ENCODE measurements around the gene ZBED4.
"Not testable (repeated sequence)": the region's sequence is repeated elsewhere in the genome, so short reads cannot be mapped to it uniquely, and the experiment has no call there.

ZBED4 gene

GRCh38 chr22:49852898-49853894 is at the start of gene ZBED4:
Gene ZBED4, plus strand, starts transcription at chr22:49853844. Its CDS starts 29,819 bp downstream, at chr22:49883663.
- DNase-seq (ENCODE audit: low spot score), result peak; percentile 98

GRCh38 chr22:49807129-49807528 is 46.5 kb upstream of the ZBED4 start:
- DNase-seq (ENCODE audit: low spot score), result no peak

- peak; percentile 45 for DNase-seq (ENCODE audit: low spot score)
Observed at GRCh38 chr22:49807780-49808708, 45.6 kb upstream of the ZBED4 start.

DNA sequence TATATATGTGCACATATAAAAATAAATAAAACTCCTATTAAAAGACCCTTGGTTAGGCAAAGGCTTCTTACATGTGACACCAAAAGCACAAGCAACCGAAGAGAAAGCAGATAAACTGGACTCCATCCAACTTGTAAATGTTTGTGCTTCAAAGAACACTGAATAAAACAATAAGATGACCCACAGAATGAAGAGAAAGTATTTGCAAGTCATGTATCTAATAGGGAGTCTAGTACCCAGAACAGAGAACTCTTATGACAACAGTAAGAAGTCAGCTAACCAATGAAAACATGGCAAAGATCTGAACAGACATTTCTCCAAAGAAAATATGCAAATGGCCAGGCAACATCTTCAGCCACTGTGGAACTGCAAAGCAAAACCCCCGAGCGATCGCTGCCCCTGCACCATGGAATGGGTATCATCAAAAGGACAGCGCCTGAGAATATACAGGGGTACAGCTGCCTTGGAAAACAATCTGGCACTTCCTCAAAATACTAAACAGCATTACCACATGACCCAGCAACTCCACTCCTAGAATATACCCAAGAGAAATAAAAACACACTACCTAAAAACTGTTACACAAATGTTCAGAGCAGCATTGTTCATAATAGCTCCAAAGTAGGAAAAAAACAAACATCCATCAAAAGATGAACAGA is 43.2 kb upstream of the ZBED4 start:
- DNase-seq (ENCODE audit: low spot score), result no peak

- no peak for DNase-seq (ENCODE audit: low spot score)
Observed at GRCh38 chr22:49811020-49811791, 42.4 kb upstream of the ZBED4 start.

GRCh38 chr22:49812838-49813237 is 40.8 kb upstream of the ZBED4 start:
- no peak for DNase-seq (ENCODE audit: low spot score)

DNA sequence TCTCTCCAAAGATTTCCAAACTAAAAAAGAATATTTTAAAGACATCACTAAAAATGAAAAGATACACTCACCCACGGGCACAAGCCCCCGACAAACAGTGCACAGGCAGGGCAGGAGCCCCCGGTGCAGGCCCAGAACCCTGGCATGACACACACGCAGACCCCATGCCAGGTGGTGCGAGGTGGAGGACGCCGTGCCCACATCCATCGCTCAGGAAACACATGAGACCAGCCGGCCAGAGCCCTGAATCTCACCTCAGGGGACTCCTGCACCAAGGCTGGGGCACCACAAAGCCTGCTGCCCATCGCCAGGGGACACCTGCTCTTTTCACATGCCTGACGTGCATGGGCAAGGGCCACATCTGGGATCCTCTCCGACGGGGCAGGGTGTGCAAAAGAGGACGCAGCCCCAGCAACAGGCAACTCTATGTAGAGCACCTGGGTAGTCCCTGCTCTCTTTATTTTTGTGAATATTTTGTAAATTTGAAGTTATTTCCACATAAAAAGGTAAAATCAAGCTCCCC is 39.4 kb upstream of the ZBED4 start:
- DNase-seq (ENCODE audit: low spot score), result no peak

DNA sequence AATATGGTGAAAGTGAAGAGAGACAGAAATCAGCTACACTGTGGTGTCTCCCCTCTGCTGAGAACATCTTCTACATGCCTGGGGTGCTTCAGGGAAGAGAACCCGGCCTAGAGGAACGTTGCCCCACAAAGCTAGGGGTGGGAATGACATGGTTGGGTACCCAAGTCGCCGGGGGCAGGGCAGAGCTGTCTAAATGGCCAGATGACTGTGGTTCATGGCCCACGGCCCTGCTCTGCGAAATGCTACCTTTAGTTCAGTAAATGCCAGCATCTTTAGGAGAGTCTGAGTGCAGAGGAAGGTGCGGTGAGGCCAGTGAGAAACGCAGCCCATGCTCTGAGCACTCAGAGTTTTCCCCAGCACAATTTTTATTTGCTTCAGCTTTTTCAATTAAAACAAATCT is 38.8 kb upstream of the ZBED4 start:
- no peak for DNase-seq (ENCODE audit: low spot score)

DNA sequence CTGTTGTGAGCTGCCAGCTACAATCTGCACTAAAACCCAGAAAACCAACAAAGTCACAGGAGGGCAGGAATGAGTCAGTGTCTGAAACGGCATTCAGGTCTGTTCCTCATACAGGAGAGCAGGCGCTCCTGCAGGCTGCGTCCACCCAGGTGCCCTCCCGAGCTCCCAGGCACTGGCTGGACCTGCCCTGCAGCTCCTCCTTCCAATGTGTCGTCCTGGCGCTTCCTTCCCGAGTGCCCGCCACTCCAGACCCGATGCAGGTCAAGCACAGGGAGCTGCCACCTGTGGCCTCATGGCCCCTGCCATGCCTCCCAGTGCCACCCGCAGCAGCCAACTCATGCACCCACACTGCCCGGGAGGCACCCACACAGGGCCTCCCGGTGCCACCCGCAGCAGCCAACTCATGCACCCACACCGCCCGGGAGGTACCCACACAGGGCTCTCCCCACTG is 38.0 kb upstream of the ZBED4 start:
- DNase-seq (ENCODE audit: low spot score), result no peak

- no peak for DNase-seq (ENCODE audit: low spot score)
Observed at GRCh38 chr22:49817359-49817758, 36.3 kb upstream of the ZBED4 start.

GRCh38 chr22:49820984-49821383 is 32.7 kb upstream of the ZBED4 start:
- DNase-seq (ENCODE audit: low spot score), result no peak

DNA sequence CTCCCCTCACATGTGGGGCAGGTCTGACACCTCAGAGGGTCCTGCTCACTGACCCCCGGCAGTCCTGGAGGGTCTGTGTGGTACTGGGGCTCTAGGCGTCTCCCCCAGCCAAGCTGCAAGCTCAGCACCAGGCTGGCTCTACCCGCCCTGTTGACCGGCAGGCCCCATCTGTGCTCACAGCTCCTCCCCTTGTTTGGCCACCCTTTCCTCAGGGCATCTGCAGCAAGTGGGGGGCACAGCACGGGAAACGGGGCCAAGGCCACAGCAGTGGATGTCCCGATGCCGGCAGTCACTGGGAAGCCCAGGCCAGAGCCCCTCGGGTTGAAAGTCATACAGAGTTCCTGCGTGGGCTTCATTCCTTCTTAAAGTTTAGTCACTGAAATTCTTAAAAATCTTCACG is 31.9 kb upstream of the ZBED4 start:
- DNase-seq (ENCODE audit: low spot score), result not testable (repeated sequence)

- DNase-seq (ENCODE audit: low spot score), result no peak
Observed at GRCh38 chr22:49823289-49824045, 30.2 kb upstream of the ZBED4 start.

- DNase-seq (ENCODE audit: low spot score), result no peak
Observed at GRCh38 chr22:49824185-49824925, 29.3 kb upstream of the ZBED4 start.

DNA sequence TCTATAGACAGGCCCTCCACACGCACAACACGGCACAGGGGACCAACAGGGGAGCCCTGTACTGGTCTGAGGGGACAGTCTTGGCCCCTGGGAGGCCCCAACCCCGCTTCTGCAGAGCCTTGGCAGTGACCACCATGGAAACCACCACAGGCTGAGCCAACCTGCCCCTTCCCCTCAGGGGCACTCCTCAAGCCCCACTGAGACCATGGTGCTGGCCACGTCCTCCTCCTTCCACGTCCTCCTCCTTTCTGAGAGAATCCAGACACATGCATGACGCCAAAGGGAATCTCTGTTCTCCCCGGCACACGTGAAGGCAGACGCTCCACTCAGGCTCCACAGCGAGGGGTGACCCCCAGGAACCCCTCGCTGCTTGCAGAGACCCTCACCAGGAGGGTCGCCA is 28.7 kb upstream of the ZBED4 start:
- DNase-seq (ENCODE audit: low spot score), result no peak

DNA sequence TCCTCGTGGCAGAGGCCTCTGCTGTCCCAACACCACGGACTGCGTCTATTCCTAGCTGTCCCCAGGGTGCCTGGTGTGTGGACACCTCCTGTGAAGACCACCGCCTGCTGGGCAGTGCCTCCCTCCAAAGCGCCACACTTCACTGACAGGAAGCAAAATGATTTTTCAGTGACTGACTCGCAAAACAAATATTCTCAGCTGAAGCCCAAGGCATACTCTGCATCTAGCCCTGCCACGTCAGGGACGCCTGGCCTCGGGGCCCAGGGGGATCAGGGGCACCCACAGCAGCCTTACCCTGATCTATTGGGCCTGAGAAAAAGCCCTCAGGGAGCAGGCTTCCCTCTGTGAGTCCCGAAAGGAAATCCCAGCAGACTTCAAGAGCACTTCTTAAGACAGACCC is 28.2 kb upstream of the ZBED4 start:
- DNase-seq (ENCODE audit: low spot score), result no peak

GRCh38 chr22:49825944-49826602 is 27.6 kb upstream of the ZBED4 start:
- peak; percentile 67 for DNase-seq (ENCODE audit: low spot score)

DNA sequence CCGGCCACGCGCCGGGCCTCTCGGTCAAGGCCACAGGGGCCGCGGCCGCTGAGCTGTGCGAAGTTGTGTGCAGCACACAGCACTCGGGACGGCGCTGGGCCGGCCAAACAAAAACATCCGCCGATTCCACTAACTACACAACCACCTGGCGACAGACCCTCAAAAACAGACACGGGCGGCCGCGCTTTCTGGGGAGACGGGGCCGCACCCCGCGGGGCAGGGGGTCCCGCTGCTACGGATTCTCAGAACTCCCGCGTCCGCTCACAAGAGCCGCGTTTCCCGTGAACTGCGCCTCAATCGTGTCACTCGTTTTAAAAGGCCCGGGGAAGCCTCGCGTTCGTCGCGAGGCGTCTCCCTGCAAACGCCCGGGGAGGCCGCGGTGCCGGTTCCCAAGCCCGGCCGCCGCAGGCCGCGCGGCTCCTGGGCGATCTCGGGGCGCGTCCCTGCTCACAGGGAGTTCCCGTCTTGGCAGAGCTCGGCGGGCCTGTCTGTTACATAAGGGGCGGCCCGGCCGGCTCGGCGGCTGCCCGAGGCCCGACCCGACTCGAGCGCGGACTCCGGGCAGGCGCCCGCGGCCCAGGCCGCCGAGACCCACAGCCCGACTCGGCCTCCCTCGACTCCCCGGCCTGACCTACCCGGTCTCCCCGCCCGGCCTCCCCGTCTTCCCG is 26.9 kb upstream of the ZBED4 start:
- DNase-seq (ENCODE audit: low spot score), result peak; percentile 45

Measured in CD4-positive, alpha-beta T cell treated with Interleukin-15 for 4 hours (primary cell).